CD4-positive, alpha-beta T cell (primary cell): ENCODE measurements around the gene TMEM126B. TPM values are rescaled to one million over a fixed set of nuclear protein-coding genes. Genes with fewer than 3 reads are reported as not detected.

Experiments
- ATAC-seq: fragments of 200-7000 bp; cut with Tn5 transposase; one replicate; pipeline ENCODE4 v1.10.0; 2022; ENCODE audit warnings: mild to moderate bottlenecking; ENCODE audit not compliant: poor library complexity
- CTCF ChIA-PET: fragments of 350-600 bp; sonication (Branson Sonifier 250); formaldehyde crosslinking; loops from one replicate; lab custom pipeline; 2021; ENCODE audit warnings: antibody characterized with exemption, inconsistent platforms; lab: Charles Lee
- POLR2A ChIA-PET: fragments of 350-600 bp; sonication (Branson Sonifier 250); formaldehyde crosslinking; loops from one replicate; lab custom pipeline; 2021; ENCODE audit warnings: antibody characterized with exemption, inconsistent platforms; lab: Charles Lee
- DNase-seq, 14 experiments: peaks; one replicate each; pipeline ENCODE4 v3.0.0-alpha.2; 2013 to 2020; ENCODE audit warnings: mixed read lengths in 2 of 14
- H3K27ac ChIP-seq, 2 donors: one replicate each; pipeline versions ENCODE4 v1.5.1 to v1.7.0; 2013; ENCODE audit warnings: low read length in 2 of 2, low read depth in 1 of 2, mild to moderate bottlenecking in 1 of 2
- H3K27me3 ChIP-seq, 2 experiments: 1 replicate in 1 of 2; 2 replicates in 1 of 2; pipeline versions ENCODE4 v1.6.1 to v1.7.0; 2013; ENCODE audit warnings: low read length in 2 of 2, control low read depth in 1 of 2, mild to moderate bottlenecking in 1 of 2, moderate library complexity in 1 of 2; ENCODE audit not compliant: insufficient read depth in 2 of 2, control insufficient read depth in 1 of 2
- H3K36me3 ChIP-seq: one replicate; pipeline ENCODE4 v1.6.1; 2013; ENCODE audit warnings: low read length, control low read depth; ENCODE audit not compliant: insufficient read depth
- H3K4me1 ChIP-seq: one replicate; pipeline ENCODE4 v1.6.1; 2013; ENCODE audit warnings: low read length, control low read depth; ENCODE audit not compliant: insufficient read depth
- H3K4me3 ChIP-seq: one replicate; pipeline ENCODE4 v1.5.1; 2013; ENCODE audit warnings: mild to moderate bottlenecking, low read length, moderate library complexity
- H3K9me3 ChIP-seq, 2 experiments: 1 replicate in 1 of 2; 2 replicates in 1 of 2; pipeline versions ENCODE4 v1.6.1 to v1.7.0; 2013; ENCODE audit warnings: low read length in 2 of 2, mild to moderate bottlenecking in 2 of 2, control low read depth in 1 of 2, moderate library complexity in 1 of 2; ENCODE audit not compliant: control insufficient read depth in 1 of 2, insufficient read depth in 1 of 2
- H3K27ac Mint-ChIP-seq: one replicate; pipeline ENCODE4 v1.8.0; 2020; ENCODE audit warnings: mixed read lengths
- H3K27me3 Mint-ChIP-seq: one replicate; pipeline ENCODE4 v1.8.0; 2021; ENCODE audit warnings: mixed read lengths
- H3K36me3 Mint-ChIP-seq: one replicate; pipeline ENCODE4 v1.8.0; 2021; ENCODE audit warnings: low read depth, mixed read lengths
- H3K4me1 Mint-ChIP-seq: one replicate; pipeline ENCODE4 v1.8.0; 2021; ENCODE audit warnings: low read depth, mixed read lengths
- H3K4me3 Mint-ChIP-seq: one replicate; pipeline ENCODE4 v1.8.0; 2020; ENCODE audit warnings: mild to moderate bottlenecking, mixed read lengths
- H3K9me3 Mint-ChIP-seq: one replicate; pipeline ENCODE4 v1.8.0; 2020; ENCODE audit warnings: mixed read lengths
- CTCF ChIP-seq: fragments of 200-600 bp; IDR thresholded peaks from one replicate; pipeline ENCODE4 v1.8.0; 2022; ENCODE audit warnings: antibody characterized with exemption, mild to moderate bottlenecking
- intact Hi-C, 2 experiments: fragments of 100-400 bp; cut with DNase I in 1 of 2; cut with micrococcal nuclease in 1 of 2; formaldehyde crosslinking; loops; one replicate each; pipeline versions ENCODE4 v1.15.1 to v1.9.0; 2023 to 2025; cut with DNase I, micrococcal nuclease
- total RNA-seq, 174 experiments: library from RNA in 2 of 174; stranded (reverse) in 2 of 174; gene quantifications; one replicate each; pipeline ENCODE4 v1.2.3 and lab custom pipeline; 2021 to 2026

TMEM126B gene
- total RNA-seq, 2 experiments from 2014 or later = 16.3 to 16.8 TPM

- peak; percentile 62 for ATAC-seq
- TF ChIP-seq CTCF = no peak
- no peaks in the 10 kb centered on the region for H3K9me3 Mint-ChIP-seq
- H3K4me1 Mint-ChIP-seq = peaks cover 58% of the 10 kb centered on the region
- H3K36me3 Mint-ChIP-seq = peaks cover 48% of the 10 kb centered on the region
- ChIA-PET CTCF (interaction anchor here (1.1 to 2.9 kb wide), 5 partner anchors 15 to 190 kb away, joined by 3 to 13 read pairs (median 4); partner anchors contain the start of genes CCDC83, DLG2 and TMEM126A), POLR2A (interaction anchor here (0.6 to 9.3 kb wide), 31 partner anchors 10 to 637 kb away, joined by 3 to 136 read pairs (median 5); partner anchors contain the start of genes CCDC83, CCDC89, DLG2 and EED)
- H3K27me3 Mint-ChIP-seq = no peaks in the 10 kb centered on the region
- Histone ChIP-seq H3K27ac (peak within 1 kb of the TSS; percentile 97 to 99), H3K4me1 (peaks cover 14% of the 10 kb centered on the region), H3K36me3 (peaks cover 16% of the 10 kb centered on the region), H3K4me3 (peak within 1 kb of the TSS; percentile 94), H3K27me3 (no peaks in the 10 kb centered on the region), H3K9me3 (no peaks in the 10 kb centered on the region)
- intact Hi-C loops = loop anchor here (1.0 to 10.0 kb wide), 10 partner anchors 18 to 640 kb away; partner anchors contain the start of genes EED (in 2 of the 2), PICALM (in 2 of the 2), HIKESHI (in 1 of the 2) and TMEM126A (in 1 of the 2)
- DNase-seq = peak; percentile 86 to 95 (median 90)
- peak within 1 kb of the TSS; percentile 100 for H3K4me3 Mint-ChIP-seq
- H3K27ac Mint-ChIP-seq = peak within 1 kb of the TSS; percentile 100
These were observed 36.5 kb downstream of the TMEM126B start, which contains the start of gene CREBZF for GRCh38 chr11:85664615-85665481. CREBZF (minus strand) TSS chr11:85665129; CDS start chr11:85664875, 254 bp downstream.

- Mint-ChIP-seq H3K4me1 (peaks cover 49% of the 10 kb centered on the region), H3K27me3 (no peaks in the 10 kb centered on the region), H3K36me3 (peaks cover 39% of the 10 kb centered on the region), H3K9me3 (no peaks in the 10 kb centered on the region), H3K27ac (peak overlapping the region; percentile 100), H3K4me3 (peak overlapping the region; percentile 100)
- TF ChIP-seq CTCF = no peak
- Histone ChIP-seq H3K36me3 (peaks cover 8% of the 10 kb centered on the region), H3K4me3 (no peak overlapping the region), H3K27ac (peak overlapping the region; percentile 97 to 99), H3K4me1 (peaks cover 14% of the 10 kb centered on the region), H3K9me3 (no peaks in the 10 kb centered on the region), H3K27me3 (no peaks in the 10 kb centered on the region)
- ChIA-PET CTCF (interaction anchor here (2.9 kb wide), 1 partner anchor 189 kb away, joined by 13 read pairs; the partner anchor contains the start of gene CCDC83), POLR2A (interaction anchor here (0.9 to 9.3 kb wide), 2 partner anchors 15 to 85 kb away, joined by 4 to 136 read pairs; partner anchors contain the start of gene TMEM126A)
- no peak for ATAC-seq
- DNase-seq = peak in 1 of 14 experiments; percentile 11
- intact Hi-C loops = loop anchor here (2.0 to 10.0 kb wide), 6 partner anchors 87 to 639 kb away; partner anchors contain the start of genes EED (in 2 of the 2), HIKESHI (in 1 of the 2) and PICALM (in 1 of the 2)
These were observed 37.3 kb downstream of the TMEM126B start for GRCh38 chr11:85665733-85666132.

GRCh38 chr11:85666687-85667086 is 38.3 kb downstream of the TMEM126B start:
- POLR2A ChIA-PET = no interaction called here
- Mint-ChIP-seq H3K4me1 (peaks cover 39% of the 10 kb centered on the region), H3K9me3 (no peaks in the 10 kb centered on the region), H3K27ac (peak overlapping the region; percentile 100), H3K36me3 (peaks cover 30% of the 10 kb centered on the region), H3K4me3 (no peak overlapping the region), H3K27me3 (no peaks in the 10 kb centered on the region)
- CTCF ChIA-PET = no interaction called here
- no peak for ATAC-seq
- Histone ChIP-seq H3K36me3 (no peaks in the 10 kb centered on the region), H3K9me3 (no peaks in the 10 kb centered on the region), H3K27me3 (no peaks in the 10 kb centered on the region), H3K4me3 (no peak overlapping the region), H3K4me1 (peaks cover 14% of the 10 kb centered on the region), H3K27ac (no peak overlapping the region)
- intact Hi-C loops = loop anchor here (5.0 to 10.0 kb wide), 5 partner anchors 86 to 638 kb away; partner anchors contain the start of genes EED (in 1 of the 2), HIKESHI (in 1 of the 2) and PICALM (in 1 of the 2)
- no peak for DNase-seq
- TF ChIP-seq CTCF = no peak
